Measurements from ENCODE around the gene SPAAR. TPM values are rescaled to one million over a fixed set of nuclear protein-coding genes. Genes with fewer than 3 reads are reported as not detected.
A peak's percentile ranks its signal among the peaks of the same experiment; 100 is the strongest.

Gene SPAAR
- total and polyA plus RNA-seq, 4 donors: 0.65 to 2.4 (median 1.1) TPM

DNA sequence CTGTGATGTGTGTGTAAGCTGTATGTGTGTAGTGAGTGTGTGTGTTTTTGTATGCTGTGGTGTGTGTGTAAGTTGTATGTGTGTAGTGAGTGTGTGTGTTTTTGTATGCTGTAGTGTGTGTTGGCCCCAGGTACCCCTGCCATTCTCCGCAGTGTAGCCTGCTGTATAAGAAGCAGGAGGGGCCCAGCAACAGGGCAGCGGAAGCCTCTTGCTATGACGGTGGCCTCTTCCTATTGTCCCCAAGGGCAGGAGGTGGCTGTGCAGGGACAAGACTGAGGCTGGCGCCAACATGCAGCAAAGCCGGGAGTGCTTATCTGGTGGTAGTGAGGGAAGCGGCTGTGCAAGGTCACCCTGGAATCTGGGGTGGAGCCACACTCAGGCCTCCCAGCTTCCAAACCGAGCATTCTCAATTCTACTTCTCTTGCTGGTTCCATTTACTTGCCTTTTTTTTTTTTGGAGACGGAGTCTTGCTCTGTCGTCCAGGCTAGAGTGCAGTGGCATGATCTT, 5.1 kb downstream of the SPAAR start:
- peaks cover 0 to 25% (median 7%) of the 10 kb centered on the region in 4 donors for H3K4me1 ChIP-seq (ENCODE audit: control insufficient read depth in 4 of 4, insufficient read depth in 4 of 4, low read length in 3 of 4)
- peak; percentile 57 for DNase-seq (ENCODE audit: low spot score)
- 26% methylated on average over 9 of the region's 9 CpGs for WGBS

More for the DNA sequence above, 5.1 kb downstream of the SPAAR start:
- Histone ChIP-seq H3K27ac (ENCODE audit: low read depth in 1 of 2, low read length in 2 of 2) (peak overlapping the region in 1 of 2 donors; percentile 40), H3K9ac (ENCODE audit: low read depth in 1 of 2, low read length in 2 of 2) (no peak overlapping the region), H3K36me3 (ENCODE audit: control insufficient read depth in 4 of 4, insufficient read depth in 3 of 4, low read depth in 1 of 4, low read length in 3 of 4) (no peaks in the 10 kb centered on the region), H3K4me3 (ENCODE audit: low read depth in 1 of 3, low read length in 3 of 3) (no peak overlapping the region), H3K27me3 (ENCODE audit: control insufficient read depth in 4 of 4, insufficient read depth in 4 of 4, low read length in 3 of 4) (no peaks in the 10 kb centered on the region), H3K9me3 (ENCODE audit: control insufficient read depth in 4 of 4, low read length in 3 of 4) (no peaks in the 10 kb centered on the region)
- TF ChIP-seq EGR1 (IDR thresholded peaks at IDR 0.05; ENCODE audit: low read depth in 2 of 2): no peak
- TF ChIP-seq, protein P1, sequence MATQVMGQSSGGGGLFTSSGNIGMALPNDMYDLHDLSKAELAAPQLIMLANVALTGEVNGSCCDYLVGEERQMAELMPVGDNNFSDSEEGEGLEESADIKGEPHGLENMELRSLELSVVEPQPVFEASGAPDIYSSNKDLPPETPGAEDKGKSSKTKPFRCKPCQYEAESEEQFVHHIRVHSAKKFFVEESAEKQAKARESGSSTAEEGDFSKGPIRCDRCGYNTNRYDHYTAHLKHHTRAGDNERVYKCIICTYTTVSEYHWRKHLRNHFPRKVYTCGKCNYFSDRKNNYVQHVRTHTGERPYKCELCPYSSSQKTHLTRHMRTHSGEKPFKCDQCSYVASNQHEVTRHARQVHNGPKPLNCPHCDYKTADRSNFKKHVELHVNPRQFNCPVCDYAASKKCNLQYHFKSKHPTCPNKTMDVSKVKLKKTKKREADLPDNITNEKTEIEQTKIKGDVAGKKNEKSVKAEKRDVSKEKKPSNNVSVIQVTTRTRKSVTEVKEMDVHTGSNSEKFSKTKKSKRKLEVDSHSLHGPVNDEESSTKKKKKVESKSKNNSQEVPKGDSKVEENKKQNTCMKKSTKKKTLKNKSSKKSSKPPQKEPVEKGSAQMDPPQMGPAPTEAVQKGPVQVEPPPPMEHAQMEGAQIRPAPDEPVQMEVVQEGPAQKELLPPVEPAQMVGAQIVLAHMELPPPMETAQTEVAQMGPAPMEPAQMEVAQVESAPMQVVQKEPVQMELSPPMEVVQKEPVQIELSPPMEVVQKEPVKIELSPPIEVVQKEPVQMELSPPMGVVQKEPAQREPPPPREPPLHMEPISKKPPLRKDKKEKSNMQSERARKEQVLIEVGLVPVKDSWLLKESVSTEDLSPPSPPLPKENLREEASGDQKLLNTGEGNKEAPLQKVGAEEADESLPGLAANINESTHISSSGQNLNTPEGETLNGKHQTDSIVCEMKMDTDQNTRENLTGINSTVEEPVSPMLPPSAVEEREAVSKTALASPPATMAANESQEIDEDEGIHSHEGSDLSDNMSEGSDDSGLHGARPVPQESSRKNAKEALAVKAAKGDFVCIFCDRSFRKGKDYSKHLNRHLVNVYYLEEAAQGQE (IDR thresholded peaks at IDR 0.05): no peak
- TF ChIP-seq, protein P2, sequence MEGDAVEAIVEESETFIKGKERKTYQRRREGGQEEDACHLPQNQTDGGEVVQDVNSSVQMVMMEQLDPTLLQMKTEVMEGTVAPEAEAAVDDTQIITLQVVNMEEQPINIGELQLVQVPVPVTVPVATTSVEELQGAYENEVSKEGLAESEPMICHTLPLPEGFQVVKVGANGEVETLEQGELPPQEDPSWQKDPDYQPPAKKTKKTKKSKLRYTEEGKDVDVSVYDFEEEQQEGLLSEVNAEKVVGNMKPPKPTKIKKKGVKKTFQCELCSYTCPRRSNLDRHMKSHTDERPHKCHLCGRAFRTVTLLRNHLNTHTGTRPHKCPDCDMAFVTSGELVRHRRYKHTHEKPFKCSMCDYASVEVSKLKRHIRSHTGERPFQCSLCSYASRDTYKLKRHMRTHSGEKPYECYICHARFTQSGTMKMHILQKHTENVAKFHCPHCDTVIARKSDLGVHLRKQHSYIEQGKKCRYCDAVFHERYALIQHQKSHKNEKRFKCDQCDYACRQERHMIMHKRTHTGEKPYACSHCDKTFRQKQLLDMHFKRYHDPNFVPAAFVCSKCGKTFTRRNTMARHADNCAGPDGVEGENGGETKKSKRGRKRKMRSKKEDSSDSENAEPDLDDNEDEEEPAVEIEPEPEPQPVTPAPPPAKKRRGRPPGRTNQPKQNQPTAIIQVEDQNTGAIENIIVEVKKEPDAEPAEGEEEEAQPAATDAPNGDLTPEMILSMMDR (IDR thresholded peaks at IDR 0.05; ENCODE audit: low read depth, low read length, missing input control): no peak
- peak in 1 of 2 donors; percentile 40 for TF ChIP-seq RAD21 (IDR thresholded peaks at IDR 0.05)
- TF ChIP-seq SP1 (IDR thresholded peaks at IDR 0.05): peak; percentile 62
- TF ChIP-seq JUND (IDR thresholded peaks at IDR 0.05): no peak
- no peak for TF ChIP-seq FOXA1 (IDR thresholded peaks at IDR 0.05)
- peak; percentile 96 for TF ChIP-seq NR2F2 (IDR thresholded peaks at IDR 0.05)
- peak; percentile 58 to 61 for TF ChIP-seq HNF4A (conservative IDR thresholded peaks at IDR 0.05)
- peak; percentile 45 to 60 for TF ChIP-seq RXRA (IDR thresholded peaks at IDR 0.05)
- TF ChIP-seq, protein P3, sequence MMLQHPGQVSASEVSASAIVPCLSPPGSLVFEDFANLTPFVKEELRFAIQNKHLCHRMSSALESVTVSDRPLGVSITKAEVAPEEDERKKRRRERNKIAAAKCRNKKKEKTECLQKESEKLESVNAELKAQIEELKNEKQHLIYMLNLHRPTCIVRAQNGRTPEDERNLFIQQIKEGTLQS (IDR thresholded peaks at IDR 0.05): no peak
- no peak for TF ChIP-seq TAF1 (conservative IDR thresholded peaks at IDR 0.05)
- TF ChIP-seq, protein P4, sequence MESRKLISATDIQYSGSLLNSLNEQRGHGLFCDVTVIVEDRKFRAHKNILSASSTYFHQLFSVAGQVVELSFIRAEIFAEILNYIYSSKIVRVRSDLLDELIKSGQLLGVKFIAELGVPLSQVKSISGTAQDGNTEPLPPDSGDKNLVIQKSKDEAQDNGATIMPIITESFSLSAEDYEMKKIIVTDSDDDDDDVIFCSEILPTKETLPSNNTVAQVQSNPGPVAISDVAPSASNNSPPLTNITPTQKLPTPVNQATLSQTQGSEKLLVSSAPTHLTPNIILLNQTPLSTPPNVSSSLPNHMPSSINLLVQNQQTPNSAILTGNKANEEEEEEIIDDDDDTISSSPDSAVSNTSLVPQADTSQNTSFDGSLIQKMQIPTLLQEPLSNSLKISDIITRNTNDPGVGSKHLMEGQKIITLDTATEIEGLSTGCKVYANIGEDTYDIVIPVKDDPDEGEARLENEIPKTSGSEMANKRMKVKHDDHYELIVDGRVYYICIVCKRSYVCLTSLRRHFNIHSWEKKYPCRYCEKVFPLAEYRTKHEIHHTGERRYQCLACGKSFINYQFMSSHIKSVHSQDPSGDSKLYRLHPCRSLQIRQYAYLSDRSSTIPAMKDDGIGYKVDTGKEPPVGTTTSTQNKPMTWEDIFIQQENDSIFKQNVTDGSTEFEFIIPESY (IDR thresholded peaks at IDR 0.05): no peak
- TF ChIP-seq GABPA (IDR thresholded peaks at IDR 0.05 in 1 of 2, conservative IDR thresholded peaks at IDR 0.05 in 1 of 2): peak in 1 of 2 donors; percentile 30
- TF ChIP-seq YY1 (IDR thresholded peaks at IDR 0.05): no peak
- TF ChIP-seq, protein P5, sequence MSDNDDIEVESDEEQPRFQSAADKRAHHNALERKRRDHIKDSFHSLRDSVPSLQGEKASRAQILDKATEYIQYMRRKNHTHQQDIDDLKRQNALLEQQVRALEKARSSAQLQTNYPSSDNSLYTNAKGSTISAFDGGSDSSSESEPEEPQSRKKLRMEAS (IDR thresholded peaks at IDR 0.05): no peak
- no peak for TF ChIP-seq FOXA2 (IDR thresholded peaks at IDR 0.05)
- TF ChIP-seq HNF4G (IDR thresholded peaks at IDR 0.05): no peak

Data from liver (tissue), 9 donors.